Measurements from ENCODE around the gene MCTP1.
A peak's percentile ranks its signal among the peaks of the same experiment; 100 is the strongest.
"Not testable (repeated sequence)": the region's sequence is repeated elsewhere in the genome, so short reads cannot be mapped to it uniquely, and the experiment has no call there.

MCTP1 gene

GRCh38 chr5:95251185-95251584, 33.7 kb downstream of the MCTP1 start:
- DNase-seq = no peak

GRCh38 chr5:95244479-95244878, 40.4 kb downstream of the MCTP1 start:
- DNase-seq = peak; percentile 86

GRCh38 chr5:95241635-95242034, 43.3 kb downstream of the MCTP1 start:
- no peak for DNase-seq

GRCh38 chr5:95241161-95241560, 43.7 kb downstream of the MCTP1 start:
- no peak for DNase-seq

GRCh38 chr5:95238560-95239325, 46.2 kb downstream of the MCTP1 start:
- no peak for DNase-seq

- no peak for DNase-seq
Measured at GRCh38 chr5:95237324-95237723, 47.6 kb downstream of the MCTP1 start.

- no peak for DNase-seq
Measured at GRCh38 chr5:95235439-95235982, 49.4 kb downstream of the MCTP1 start.

- DNase-seq = no peak
Measured at GRCh38 chr5:95229646-95230045, 55.2 kb downstream of the MCTP1 start.

GRCh38 chr5:95224701-95225459, 60.0 kb downstream of the MCTP1 start:
- no peak for DNase-seq

GRCh38 chr5:95223566-95224258, 61.2 kb downstream of the MCTP1 start:
- DNase-seq = no peak

GRCh38 chr5:95222836-95223235, 62.1 kb downstream of the MCTP1 start:
- no peak for DNase-seq

GRCh38 chr5:95221234-95221633, 63.7 kb downstream of the MCTP1 start:
- DNase-seq = no peak

- no peak for DNase-seq
Measured at GRCh38 chr5:95220381-95220780, 64.5 kb downstream of the MCTP1 start.

GRCh38 chr5:95219411-95219810, 65.5 kb downstream of the MCTP1 start:
- no peak for DNase-seq

GRCh38 chr5:95217881-95218280, 67.0 kb downstream of the MCTP1 start:
- DNase-seq = no peak

- no peak for DNase-seq
Measured at GRCh38 chr5:95217351-95217750, 67.5 kb downstream of the MCTP1 start.

- DNase-seq = no peak
Measured at GRCh38 chr5:95216136-95216955, 68.5 kb downstream of the MCTP1 start.

- DNase-seq = not testable (repeated sequence)
Measured at GRCh38 chr5:95207811-95208210, 77.1 kb downstream of the MCTP1 start.

GRCh38 chr5:95194856-95195255, 90.0 kb downstream of the MCTP1 start:
- DNase-seq = no peak

- DNase-seq = no peak
Measured at GRCh38 chr5:95191330-95191729, 93.6 kb downstream of the MCTP1 start.

GRCh38 chr5:95184924-95185323, 100.0 kb downstream of the MCTP1 start:
- no peak for DNase-seq

GRCh38 chr5:95181644-95182043, 103.2 kb downstream of the MCTP1 start:
- no peak for DNase-seq

All from NCI-H82 (cell line).